K562 (cell line): ENCODE data around the gene ISY1. TPM values are rescaled to one million over a fixed set of nuclear protein-coding genes. Genes with fewer than 3 reads are reported as not detected.

Experiments used
- ARID2 ChIP-seq: fragments of 450-650 bp; IDR thresholded peaks from 2 replicates; pipeline ENCODE4 v1.6.1; 2017; ENCODE audit warnings: antibody characterized with exemption, mild to moderate bottlenecking
- BCOR ChIP-seq: fragments of 450-650 bp; IDR thresholded peaks from 2 replicates; pipeline ENCODE4 v1.6.1; 2016
- CLOCK ChIP-seq: fragments of 250-450 bp; sonication (Bioruptor Pico); IDR thresholded peaks from 2 replicates; pipeline ENCODE4 v1.4.0; 2020; ENCODE audit warnings: mild to moderate bottlenecking, moderate library complexity, borderline replicate concordance
- CREBBP ChIP-seq: IDR thresholded peaks from one replicate; pipeline ENCODE4 v1.6.1; 2012; ENCODE audit warnings: low read depth, mild to moderate bottlenecking, control low read depth, inconsistent platforms, low read length
- ERF ChIP-seq: fragments of 450-650 bp; formaldehyde crosslinking; IDR thresholded peaks from 2 replicates; pipeline ENCODE4 v1.4.0; 2020; ENCODE audit warnings: mild to moderate bottlenecking, mixed read lengths
- FOXK1 ChIP-seq: sonication (generic); formaldehyde crosslinking; IDR thresholded peaks from 2 replicates; pipeline ENCODE4 v1.8.0; 2022; ENCODE audit warnings: missing genetic modification reagents, mild to moderate bottlenecking, borderline replicate concordance
- HMBOX1 ChIP-seq: sonication (generic); IDR thresholded peaks from 2 replicates; pipeline ENCODE4 v1.6.1; 2016
- MCM5 ChIP-seq: fragments of 450-650 bp; IDR thresholded peaks from 2 replicates; pipeline ENCODE4 v1.6.1; 2016; ENCODE audit warnings: low read depth
- PHB ChIP-seq: fragments of 250-450 bp; sonication (Bioruptor Pico); IDR thresholded peaks from 2 replicates; pipeline ENCODE4 v1.5.0; 2021
- PML ChIP-seq: IDR thresholded peaks from 2 replicates; pipeline ENCODE4 v1.6.1; 2012; ENCODE audit warnings: low read length, inconsistent platforms
- RFX5 ChIP-seq: IDR thresholded peaks from 2 replicates; pipeline ENCODE4 v1.6.1; 2011; ENCODE audit warnings: low read depth, mild to moderate bottlenecking, improper control_type of control experiment, low read length
- SUPT5H ChIP-seq: fragments of 450-650 bp; IDR thresholded peaks from 2 replicates; pipeline ENCODE4 v1.6.1; 2016
- ZBED1 ChIP-seq: IDR thresholded peaks from 2 replicates; pipeline ENCODE4 v1.6.1; 2014
- ZNF609 ChIP-seq: sonication (generic); formaldehyde crosslinking; IDR thresholded peaks from 2 replicates; pipeline ENCODE4 v1.8.1; 2023; ENCODE audit warnings: missing genetic modification reagents, mild to moderate bottlenecking, borderline replicate concordance
- polyA plus RNA-seq, 8 experiments: library from polyadenylated mRNA; depleted of rRNA in 4 of 8; stranded (reverse) in 5 of 8; unstranded in 3 of 8; fragments of >200 nt; fragmentation: Nextera tagmentation in 2 of 8; fragmentation: Illumina TruSeq in 1 of 8; extraction: Ambion mirVana in 2 of 8; extraction: Trizol in 1 of 8; gene quantifications; 2 replicates each; pipeline versions ENCODE4 v1.2.1 to v1.2.3, GENCODE V29; 2011 to 2014; ENCODE audit warnings: inconsistent platforms in 1 of 8, missing spikeins in 1 of 8
- total RNA-seq, 7 experiments: library from RNA; depleted of rRNA in 6 of 7; stranded (reverse); fragments of >200 nt in 6 of 7; fragmentation: Illumina TruSeq in 2 of 7; extraction: Trizol in 2 of 7; gene quantifications; 2 replicates each; pipeline versions ENCODE4 v1.2.1 to v1.2.3, GENCODE V29; 2011 to 2021; ENCODE audit warnings: low replicate concordance in 1 of 7
- TF ChIP-seq, protein P1 (sequence below): fragments of 250-450 bp; sonication (Bioruptor Pico); IDR thresholded peaks from 2 replicates; pipeline ENCODE4 v1.8.0; 2022; ENCODE audit warnings: moderate library complexity, mild to moderate bottlenecking, inconsistent platforms

ISY1 gene
- total and polyA plus RNA-seq, 9 of the 15 experiments (the other 6 are each of a cell fraction or from before 2014, with no cell fraction given), result 23.5 to 50.0 (median 32.9) TPM

DNA sequence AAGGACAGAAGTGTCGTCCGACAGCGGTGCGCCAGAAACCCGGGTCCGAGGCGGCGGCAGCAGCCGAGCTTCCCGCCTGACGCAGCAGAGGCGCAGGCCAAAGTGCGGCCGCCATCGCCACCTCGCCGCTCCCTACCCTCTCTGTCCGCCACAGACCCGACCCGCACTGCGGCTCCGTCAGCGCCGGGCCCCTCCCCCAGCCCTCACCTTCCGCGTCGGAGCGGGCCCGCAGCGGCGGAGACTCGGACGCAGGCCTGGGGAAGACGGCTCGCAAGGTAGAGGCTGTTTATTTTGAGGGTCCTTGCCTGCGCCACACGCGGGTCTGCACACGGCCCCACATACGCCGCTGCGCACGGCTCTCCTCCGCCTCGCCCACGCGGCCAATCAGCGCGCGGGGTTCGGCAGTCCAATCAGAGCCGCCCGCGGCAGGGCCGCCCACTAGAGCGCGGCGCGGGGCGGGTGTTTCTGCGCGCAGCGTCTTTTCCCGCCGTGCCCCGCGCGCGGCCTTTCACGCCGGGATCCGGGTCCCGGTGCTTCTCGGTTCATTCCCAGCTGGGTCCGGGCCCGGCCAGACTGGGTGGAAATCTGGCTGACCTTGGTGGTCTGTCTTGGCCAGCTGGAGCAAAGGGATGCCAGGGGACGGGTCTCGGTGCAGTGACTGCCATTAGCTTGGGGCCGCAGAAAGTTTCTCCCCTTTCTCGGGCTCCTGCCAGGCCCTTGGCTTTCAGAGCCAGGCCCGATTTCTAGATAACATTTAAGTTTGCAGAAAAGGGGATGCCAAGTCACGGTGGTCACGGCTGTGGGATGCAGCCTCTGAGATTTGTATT, 22.9 kb upstream of the ISY1 start, which contains the start of gene CNBP (continued):
- no peak for TF ChIP-seq ZNF609 (CRISPR knock-in tag)
- peak; percentile 75; the same call in 1 of the 2 replicates for TF ChIP-seq PML
- 0 out of 2 replicates have a peak, but pooled peaks have one; percentile 13 for TF ChIP-seq PHB
- TF ChIP-seq SUPT5H, result peak; percentile 91
- no peak for TF ChIP-seq HMBOX1
- TF ChIP-seq FOXK1 (CRISPR knock-in tag), result peak; percentile 78; the same call in 1 of the 2 replicates
- TF ChIP-seq ARID2, result no peak
- TF ChIP-seq ZBED1, result no peak
- TF ChIP-seq MCM5, result no peak
- no peak for TF ChIP-seq RFX5
- no peak for TF ChIP-seq BCOR
- TF ChIP-seq ERF (CRISPR knock-in tag), result no peak
- TF ChIP-seq, protein P1, sequence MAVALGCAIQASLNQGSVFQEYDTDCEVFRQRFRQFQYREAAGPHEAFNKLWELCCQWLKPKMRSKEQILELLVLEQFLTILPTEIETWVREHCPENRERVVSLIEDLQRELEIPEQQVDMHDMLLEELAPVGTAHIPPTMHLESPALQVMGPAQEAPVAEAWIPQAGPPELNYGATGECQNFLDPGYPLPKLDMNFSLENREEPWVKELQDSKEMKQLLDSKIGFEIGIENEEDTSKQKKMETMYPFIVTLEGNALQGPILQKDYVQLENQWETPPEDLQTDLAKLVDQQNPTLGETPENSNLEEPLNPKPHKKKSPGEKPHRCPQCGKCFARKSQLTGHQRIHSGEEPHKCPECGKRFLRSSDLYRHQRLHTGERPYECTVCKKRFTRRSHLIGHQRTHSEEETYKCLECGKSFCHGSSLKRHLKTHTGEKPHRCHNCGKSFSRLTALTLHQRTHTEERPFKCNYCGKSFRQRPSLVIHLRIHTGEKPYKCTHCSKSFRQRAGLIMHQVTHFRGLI (CRISPR knock-in tag), result no peak
- TF ChIP-seq CREBBP, result no peak
- TF ChIP-seq CLOCK, result no peak
